HFFc6 (cell line): ENCODE data around the gene UBE3C. TPM values are rescaled to one million over a fixed set of nuclear protein-coding genes. Genes with fewer than 3 reads are reported as not detected.

Experiments used
- DNase-seq: peaks from one replicate; pipeline ENCODE4 v3.0.0-alpha.2; 2018
- H3K27ac Mint-ChIP-seq: 2 replicates; pipeline ENCODE4 v1.8.0; 2020; ENCODE audit warnings: mild to moderate bottlenecking, mixed read lengths
- H3K27me3 Mint-ChIP-seq: 2 replicates; pipeline ENCODE4 v1.8.0; 2021; ENCODE audit warnings: mild to moderate bottlenecking, moderate library complexity, mixed read lengths; ENCODE audit not compliant: insufficient read depth
- H3K36me3 Mint-ChIP-seq: 2 replicates; pipeline ENCODE4 v1.8.0; 2021; ENCODE audit warnings: low read depth, mixed read lengths
- H3K4me1 Mint-ChIP-seq: 2 replicates; pipeline ENCODE4 v1.8.0; 2020; ENCODE audit warnings: low read depth, mixed read lengths
- H3K4me3 Mint-ChIP-seq: 2 replicates; pipeline ENCODE4 v1.8.0; 2020; ENCODE audit warnings: mild to moderate bottlenecking, moderate library complexity, mixed read lengths
- H3K9me3 Mint-ChIP-seq: 2 replicates; pipeline ENCODE4 v1.8.0; 2020; ENCODE audit warnings: mild to moderate bottlenecking, mixed read lengths
- total RNA-seq, 6 experiments: library from RNA; stranded (reverse); fragmentation: NEBNext Ultra II Directional; extraction: Animal tissue kit (Norgen Biotek cat#: 25700); gene quantifications; 2 replicates in 1 of 6; 3 replicates in 5 of 6; pipeline ENCODE4 v1.2.3, GENCODE V29; 2021
- TF ChIP-seq, protein P1 (sequence below): fragments of 200-600 bp; sonication (generic); IDR thresholded peaks from 2 replicates; pipeline ENCODE4 v1.5.0; 2021; ENCODE audit warnings: antibody characterized with exemption, mild to moderate bottlenecking

UBE3C gene
- total RNA-seq, 6 experiments from 2014 or later, result 64.2 to 80.1 (median 73.1) TPM

DNA sequence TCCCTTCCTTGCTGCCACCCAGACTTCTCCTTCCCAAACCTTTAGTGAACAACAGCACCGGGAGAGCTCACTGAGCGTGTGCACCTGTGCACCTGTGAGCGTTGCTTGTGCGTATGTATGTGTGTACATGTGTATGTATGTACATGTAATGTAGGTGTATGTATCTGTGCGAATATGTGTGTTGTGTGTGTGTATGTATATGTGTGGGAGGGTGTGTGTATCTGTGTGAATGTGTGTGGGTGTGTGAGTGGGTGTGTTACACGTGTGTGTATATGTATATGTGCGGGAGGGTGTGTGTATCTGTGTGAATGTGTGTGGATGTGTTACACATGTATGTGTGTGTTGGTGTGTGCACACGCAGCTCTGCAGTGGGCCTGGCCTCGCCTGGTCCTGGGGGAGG, 153.5 kb downstream of the UBE3C start:
- TF ChIP-seq, protein P1, sequence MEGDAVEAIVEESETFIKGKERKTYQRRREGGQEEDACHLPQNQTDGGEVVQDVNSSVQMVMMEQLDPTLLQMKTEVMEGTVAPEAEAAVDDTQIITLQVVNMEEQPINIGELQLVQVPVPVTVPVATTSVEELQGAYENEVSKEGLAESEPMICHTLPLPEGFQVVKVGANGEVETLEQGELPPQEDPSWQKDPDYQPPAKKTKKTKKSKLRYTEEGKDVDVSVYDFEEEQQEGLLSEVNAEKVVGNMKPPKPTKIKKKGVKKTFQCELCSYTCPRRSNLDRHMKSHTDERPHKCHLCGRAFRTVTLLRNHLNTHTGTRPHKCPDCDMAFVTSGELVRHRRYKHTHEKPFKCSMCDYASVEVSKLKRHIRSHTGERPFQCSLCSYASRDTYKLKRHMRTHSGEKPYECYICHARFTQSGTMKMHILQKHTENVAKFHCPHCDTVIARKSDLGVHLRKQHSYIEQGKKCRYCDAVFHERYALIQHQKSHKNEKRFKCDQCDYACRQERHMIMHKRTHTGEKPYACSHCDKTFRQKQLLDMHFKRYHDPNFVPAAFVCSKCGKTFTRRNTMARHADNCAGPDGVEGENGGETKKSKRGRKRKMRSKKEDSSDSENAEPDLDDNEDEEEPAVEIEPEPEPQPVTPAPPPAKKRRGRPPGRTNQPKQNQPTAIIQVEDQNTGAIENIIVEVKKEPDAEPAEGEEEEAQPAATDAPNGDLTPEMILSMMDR, result no peak
- peaks cover 8% of the 10 kb centered on the region for H3K36me3 Mint-ChIP-seq
- no peaks in the 10 kb centered on the region for H3K4me1 Mint-ChIP-seq
- DNase-seq, result no peak
- peaks cover 2% of the 10 kb centered on the region for H3K27me3 Mint-ChIP-seq
- no peak overlapping the region for H3K27ac Mint-ChIP-seq
- no peak overlapping the region for H3K4me3 Mint-ChIP-seq
- H3K9me3 Mint-ChIP-seq, result peaks cover 7% of the 10 kb centered on the region

DNA sequence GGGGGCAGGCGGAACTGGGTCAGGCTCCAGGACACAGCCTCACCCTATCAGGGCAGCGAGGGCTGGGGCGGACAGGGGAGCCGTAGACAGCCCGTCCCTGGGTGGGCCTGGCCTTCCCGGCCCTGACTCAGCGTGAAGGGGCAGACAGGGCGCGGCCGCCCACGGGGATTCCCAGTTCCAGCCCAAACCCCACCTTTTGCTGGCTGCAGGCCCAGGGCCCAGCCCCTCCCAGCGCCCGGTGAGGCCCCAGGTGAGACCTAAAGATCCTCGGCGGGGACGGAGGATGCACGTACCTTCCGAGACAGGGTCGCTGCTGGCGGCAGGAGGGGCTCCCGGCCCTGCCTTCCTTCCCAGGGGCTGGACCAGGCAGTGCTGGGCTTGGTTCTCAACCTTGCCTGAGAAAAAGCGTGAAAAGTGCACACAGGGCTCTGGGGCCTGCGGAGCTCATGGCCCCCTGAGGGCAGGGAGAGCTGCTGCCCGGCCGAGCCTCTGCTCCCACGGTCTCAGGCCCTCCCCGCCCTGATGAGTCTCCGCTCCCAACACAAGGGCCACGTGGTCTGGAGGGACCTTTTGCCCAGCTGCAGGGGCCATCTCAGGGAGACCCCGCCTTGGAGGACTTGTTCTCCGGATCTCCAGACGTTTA, 154.2 kb downstream of the UBE3C start:
- Mint-ChIP-seq H3K36me3 (peaks cover 8% of the 10 kb centered on the region), H3K9me3 (peaks cover 7% of the 10 kb centered on the region), H3K27ac (no peak overlapping the region), H3K4me1 (no peaks in the 10 kb centered on the region), H3K27me3 (peaks cover 2% of the 10 kb centered on the region), H3K4me3 (no peak overlapping the region)
- DNase-seq, result no peak
- TF ChIP-seq, protein P1, result no peak

- no peak overlapping the region for H3K4me3 Mint-ChIP-seq
- peaks cover 2% of the 10 kb centered on the region for H3K27me3 Mint-ChIP-seq
- no peaks in the 10 kb centered on the region for H3K4me1 Mint-ChIP-seq
- DNase-seq, result no peak
- H3K9me3 Mint-ChIP-seq, result peaks cover 3% of the 10 kb centered on the region
- peaks cover 4% of the 10 kb centered on the region; the same call in 1 of the 2 replicates for H3K36me3 Mint-ChIP-seq
- TF ChIP-seq, protein P1, result no peak
- H3K27ac Mint-ChIP-seq, result no peak overlapping the region
Measured at GRCh38 chr7:157293413-157293788, 154.7 kb downstream of the UBE3C start.

- no peak overlapping the region for H3K4me3 Mint-ChIP-seq
- no peaks in the 10 kb centered on the region; the same call in 1 of the 2 replicates for H3K27me3 Mint-ChIP-seq
- no peak for DNase-seq
- H3K4me1 Mint-ChIP-seq, result peaks cover 10% of the 10 kb centered on the region
- H3K36me3 Mint-ChIP-seq, result peaks cover 7% of the 10 kb centered on the region
- H3K27ac Mint-ChIP-seq, result no peak overlapping the region
- H3K9me3 Mint-ChIP-seq, result peaks cover 10% of the 10 kb centered on the region
- TF ChIP-seq, protein P1, result no peak
Measured at GRCh38 chr7:157294773-157295172, 156.0 kb downstream of the UBE3C start.

- peaks cover 10% of the 10 kb centered on the region for H3K4me1 Mint-ChIP-seq
- H3K27ac Mint-ChIP-seq, result no peak overlapping the region
- H3K9me3 Mint-ChIP-seq, result peaks cover 10% of the 10 kb centered on the region
- no peaks in the 10 kb centered on the region; the same call in 1 of the 2 replicates for H3K27me3 Mint-ChIP-seq
- DNase-seq, result no peak
- TF ChIP-seq, protein P1, result no peak
- no peak overlapping the region for H3K4me3 Mint-ChIP-seq
- H3K36me3 Mint-ChIP-seq, result peaks cover 7% of the 10 kb centered on the region
Measured at GRCh38 chr7:157295338-157295737, 156.6 kb downstream of the UBE3C start.
